GM19372 (cell line): ENCODE results near the gene RABGAP1L.
"Not testable (repeated sequence)": the region's sequence is repeated elsewhere in the genome, so short reads cannot be mapped to it uniquely, and the experiment has no call there.

Experiments used
- ATAC-seq: cut with Tn5 transposase; IDR thresholded peaks from one replicate; pipeline ENCODE4 v1.9.1; 2021; ENCODE audit warnings: mild to moderate bottlenecking, low read depth, moderate library complexity; ENCODE audit not compliant: unreplicated experiment

RABGAP1L gene

DNA sequence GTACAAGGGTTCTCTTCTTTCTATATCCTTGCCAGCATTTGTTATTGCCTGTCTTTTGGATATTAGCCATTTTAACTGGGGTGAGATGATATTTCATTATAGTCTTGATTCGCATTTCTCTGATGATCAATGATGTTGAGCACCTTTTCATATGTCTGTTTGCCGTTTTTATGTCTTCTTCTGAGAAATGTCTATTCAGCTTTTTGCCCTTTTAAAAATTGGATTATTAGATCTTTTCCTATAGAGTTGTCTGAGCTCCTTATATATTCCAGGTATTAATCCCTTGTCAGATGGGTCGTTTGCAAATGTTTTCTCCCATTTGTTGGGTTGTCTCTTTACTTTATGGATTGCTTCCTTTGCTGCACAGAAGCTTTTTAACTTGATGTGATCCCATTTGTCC lies 883.3 kb downstream of the RABGAP1L start:
- ATAC-seq = no peak

DNA sequence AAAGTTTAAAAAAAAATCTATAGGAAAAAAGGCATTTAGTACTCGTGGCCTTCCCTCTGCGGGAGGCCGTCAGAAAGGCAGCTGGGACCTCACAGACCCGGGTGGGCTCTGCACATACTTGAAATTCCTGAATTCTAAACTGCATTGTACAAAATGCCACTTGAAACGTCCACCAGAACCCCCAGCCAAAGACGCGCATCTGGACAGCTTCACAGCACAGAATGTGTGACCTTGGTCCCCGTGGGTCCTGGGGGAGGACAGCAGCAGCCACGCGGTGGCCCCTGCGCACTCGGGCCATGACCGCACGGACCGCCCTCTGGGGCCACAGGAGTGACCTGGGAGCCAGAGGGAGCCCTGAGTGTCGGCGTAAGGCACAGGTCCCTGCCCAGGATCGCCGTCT lies 884.5 kb downstream of the RABGAP1L start:
- no peak for ATAC-seq

DNA sequence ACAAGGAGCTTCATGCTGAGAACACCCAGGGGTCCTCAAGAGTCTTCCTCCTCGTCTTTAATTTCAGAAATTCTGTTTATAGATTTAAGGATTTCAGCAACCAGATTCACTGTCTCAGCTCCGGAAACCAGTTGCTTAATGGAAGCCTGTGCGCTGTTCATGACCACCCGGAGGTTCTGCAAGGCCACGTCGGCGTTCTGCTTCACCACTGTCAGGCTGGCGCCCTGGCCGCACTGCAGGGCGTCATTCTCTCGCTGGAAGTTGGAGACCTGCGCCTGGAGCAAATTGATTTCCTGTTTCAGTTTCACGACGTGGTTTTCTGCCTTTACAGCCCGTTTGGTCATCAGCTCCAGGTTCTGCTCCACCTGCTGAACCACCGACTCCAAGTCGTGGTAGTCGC lies 885.3 kb downstream of the RABGAP1L start:
- not testable (repeated sequence) for ATAC-seq
